GM12891 (cell line): Measurements from ENCODE around the gene KRT26.

Source experiments
- POLR2A ChIP-seq: IDR thresholded peaks from 2 replicates; pipeline ENCODE4 v1.6.1; 2011; ENCODE audit warnings: low read depth, low read length, control low read depth
- POLR2AphosphoS5 ChIP-seq: IDR thresholded peaks from 2 replicates; pipeline ENCODE4 v1.6.1; 2011; ENCODE audit warnings: low read depth, low read length, control low read depth
- TAF1 ChIP-seq: IDR thresholded peaks from 2 replicates; pipeline ENCODE4 v1.6.1; 2011; ENCODE audit warnings: low read depth, low read length, control low read depth

GRCh38 chr17:40820228-40820838 is 48.3 kb upstream of the KRT26 start:
- TF ChIP-seq POLR2AphosphoS5 (no peak), POLR2A (no peak), TAF1 (no peak)
